HFFc6 (cell line): ENCODE data around the gene PSME3IP1. TPM values are rescaled to one million over a fixed set of nuclear protein-coding genes. Genes with fewer than 3 reads are reported as not detected.

ENCODE experiments used
- DNase-seq: peaks from one replicate; pipeline ENCODE4 v3.0.0-alpha.2; 2018
- H3K27ac Mint-ChIP-seq: 2 replicates; pipeline ENCODE4 v1.8.0; 2020; ENCODE audit warnings: mild to moderate bottlenecking, mixed read lengths
- H3K27me3 Mint-ChIP-seq: 2 replicates; pipeline ENCODE4 v1.8.0; 2021; ENCODE audit warnings: mild to moderate bottlenecking, moderate library complexity, mixed read lengths; ENCODE audit not compliant: insufficient read depth
- H3K36me3 Mint-ChIP-seq: 2 replicates; pipeline ENCODE4 v1.8.0; 2021; ENCODE audit warnings: low read depth, mixed read lengths
- H3K4me1 Mint-ChIP-seq: 2 replicates; pipeline ENCODE4 v1.8.0; 2020; ENCODE audit warnings: low read depth, mixed read lengths
- H3K4me3 Mint-ChIP-seq: 2 replicates; pipeline ENCODE4 v1.8.0; 2020; ENCODE audit warnings: mild to moderate bottlenecking, moderate library complexity, mixed read lengths
- H3K9me3 Mint-ChIP-seq: 2 replicates; pipeline ENCODE4 v1.8.0; 2020; ENCODE audit warnings: mild to moderate bottlenecking, mixed read lengths
- CTCF ChIP-seq: fragments of 200-600 bp; sonication (generic); IDR thresholded peaks from 2 replicates; pipeline ENCODE4 v1.5.0; 2021; ENCODE audit warnings: antibody characterized with exemption, mild to moderate bottlenecking
- total RNA-seq, 6 experiments: library from RNA; stranded (reverse); fragmentation: NEBNext Ultra II Directional; extraction: Animal tissue kit (Norgen Biotek cat#: 25700); gene quantifications; 2 replicates in 1 of 6; 3 replicates in 5 of 6; pipeline ENCODE4 v1.2.3, GENCODE V29; 2021

PSME3IP1 gene
- total RNA-seq, 6 experiments from 2014 or later = 55.9 to 85.0 (median 76.5) TPM

- H3K27me3 Mint-ChIP-seq = no peaks in the 10 kb centered on the region; the same call in 1 of the 2 replicates
- no peak overlapping the region for H3K4me3 Mint-ChIP-seq
- no peaks in the 10 kb centered on the region for H3K9me3 Mint-ChIP-seq
- no peak overlapping the region for H3K27ac Mint-ChIP-seq
- H3K36me3 Mint-ChIP-seq = 0 out of 2 replicates have a peak, but pooled peaks cover 9% of the 10 kb centered on the region
- TF ChIP-seq CTCF = no peak
- DNase-seq = no peak
- peaks cover 6% of the 10 kb centered on the region; the same call in 1 of the 2 replicates for H3K4me1 Mint-ChIP-seq
Measured at GRCh38 chr16:57125376-57125775, 60.5 kb downstream of the PSME3IP1 start.

GRCh38 chr16:57123974-57124674 lies 61.7 kb downstream of the PSME3IP1 start:
- Mint-ChIP-seq H3K9me3 (no peaks in the 10 kb centered on the region), H3K27ac (no peak overlapping the region; the same call in 1 of the 2 replicates), H3K36me3 (0 out of 2 replicates have a peak, but pooled peaks cover 9% of the 10 kb centered on the region), H3K4me3 (no peak overlapping the region), H3K27me3 (no peaks in the 10 kb centered on the region; the same call in 1 of the 2 replicates), H3K4me1 (peaks cover 6% of the 10 kb centered on the region; the same call in 1 of the 2 replicates)
- DNase-seq = no peak
- no peak for TF ChIP-seq CTCF

- DNase-seq = no peak
- Mint-ChIP-seq H3K9me3 (no peaks in the 10 kb centered on the region), H3K27ac (no peak overlapping the region; the same call in 1 of the 2 replicates), H3K36me3 (0 out of 2 replicates have a peak, but pooled peaks cover 9% of the 10 kb centered on the region), H3K4me1 (peaks cover 10% of the 10 kb centered on the region), H3K27me3 (no peaks in the 10 kb centered on the region; the same call in 1 of the 2 replicates), H3K4me3 (no peak overlapping the region)
- TF ChIP-seq CTCF = no peak
Measured at GRCh38 chr16:57123216-57123973, 62.4 kb downstream of the PSME3IP1 start.

- no peak overlapping the region for H3K27ac Mint-ChIP-seq
- H3K4me3 Mint-ChIP-seq = no peak overlapping the region
- peaks cover 13% of the 10 kb centered on the region for H3K36me3 Mint-ChIP-seq
- peaks cover 12% of the 10 kb centered on the region for H3K4me1 Mint-ChIP-seq
- no peak for DNase-seq
- H3K27me3 Mint-ChIP-seq = no peaks in the 10 kb centered on the region
- H3K9me3 Mint-ChIP-seq = no peaks in the 10 kb centered on the region
- TF ChIP-seq CTCF = no peak
Measured at GRCh38 chr16:57118461-57119084, 67.3 kb downstream of the PSME3IP1 start.

- H3K4me3 Mint-ChIP-seq = no peak overlapping the region
- no peaks in the 10 kb centered on the region for H3K9me3 Mint-ChIP-seq
- TF ChIP-seq CTCF = no peak
- no peak for DNase-seq
- H3K4me1 Mint-ChIP-seq = peaks cover 23% of the 10 kb centered on the region
- peaks cover 5% of the 10 kb centered on the region for H3K36me3 Mint-ChIP-seq
- no peaks in the 10 kb centered on the region for H3K27me3 Mint-ChIP-seq
- no peak overlapping the region; the same call in 1 of the 2 replicates for H3K27ac Mint-ChIP-seq
Measured at GRCh38 chr16:57115514-57116182, 70.2 kb downstream of the PSME3IP1 start.
